ENCODE data around the gene TNS1.

GRCh38 chr2:217912098-217913024 is 90.4 kb downstream of the TNS1 start:
- TF ChIP-seq POLR2A (IDR thresholded peaks at IDR 0.05) (no peak), CTCF (IDR thresholded peaks at IDR 0.05) (no peak)

Measured in thyroid gland (tissue), 4 donors.